Measurements from ENCODE around the gene OR52E4. TPM values are rescaled to one million over a fixed set of nuclear protein-coding genes. Genes with fewer than 3 reads are reported as not detected.

OR52E4 gene
- total and polyA plus RNA-seq, 2 experiments from 2014 or later = not detected

GRCh38 chr11:5932671-5933070 lies 52.2 kb downstream of the OR52E4 start (continued):
- TF ChIP-seq REST (IDR thresholded peaks at IDR 0.05; ENCODE audit: unreplicated experiment) (no peak), POLR2AphosphoS5 (IDR thresholded peaks at IDR 0.05; ENCODE audit: low read depth) (no peak), NANOG (IDR thresholded peaks at IDR 0.05; ENCODE audit: borderline replicate concordance) (no peak), ZNF331 (CRISPR knock-in tag; IDR thresholded peaks at IDR 0.05; ENCODE audit: low read depth) (no peak), CREB1 (CRISPR knock-in tag; IDR thresholded peaks at IDR 0.05; ENCODE audit: low read depth) (no peak), CTCF (conservative IDR thresholded peaks at IDR 0.05; ENCODE audit: low read depth in 2 of 2) (no peak), ZNF114 (CRISPR knock-in tag; IDR thresholded peaks at IDR 0.05) (no peak), JUNB (IDR thresholded peaks at IDR 0.05; ENCODE audit: unreplicated experiment) (no peak), ETS1 (IDR thresholded peaks at IDR 0.05) (no peak), EZH2 (IDR thresholded peaks at IDR 0.05; ENCODE audit: low read depth, unreplicated experiment) (no peak)

- H3K4me2 ChIP-seq = no peak overlapping the region
- no peak for ATAC-seq
- H3K4me1 ChIP-seq (ENCODE audit: insufficient read depth) = no peaks in the 10 kb centered on the region
- Mint-ChIP-seq H3K4me3 (no peak overlapping the region), H3K4me1 (no peaks in the 10 kb centered on the region; the same call in 2 of the 3 replicates), H3K27ac (no peak overlapping the region), H3K27me3 (ENCODE audit: insufficient read depth, low read depth, poor library complexity) (peaks cover 16% of the 10 kb centered on the region), H3K9me3 (peaks cover 78% of the 10 kb centered on the region), H3K36me3 (ENCODE audit: low read depth) (peaks cover 34% of the 10 kb centered on the region)
- H4K20me1 ChIP-seq (replicated peaks; ENCODE audit: insufficient read depth) = no peaks in the 10 kb centered on the region
- no peak overlapping the region for H3K4me3 ChIP-seq
- H3K27me3 ChIP-seq (ENCODE audit: insufficient read depth) = no peaks in the 10 kb centered on the region
- peaks cover 5% of the 10 kb centered on the region; the same call in 1 of the 2 replicates for H3K9me2 ChIP-seq (ENCODE audit: insufficient read depth)
- no peak overlapping the region for H3K27ac ChIP-seq (ENCODE audit: low read depth)
- H3F3A ChIP-seq (replicated peaks; ENCODE audit: low read depth) = no peaks in the 10 kb centered on the region
- DNase-seq (ENCODE audit: low spot score) = no peak
- H3K79me2 ChIP-seq (replicated peaks; ENCODE audit: insufficient read depth) = no peaks in the 10 kb centered on the region
- no peak overlapping the region for H2AFZ ChIP-seq
- H3K36me3 ChIP-seq (ENCODE audit: insufficient read depth) = no peaks in the 10 kb centered on the region
- TF ChIP-seq CREB1 (CRISPR knock-in tag; IDR thresholded peaks at IDR 0.05; ENCODE audit: low read depth) = no peak
- no peak for TF ChIP-seq REST (IDR thresholded peaks at IDR 0.05; ENCODE audit: unreplicated experiment)
- TF ChIP-seq EZH2phosphoT487 (IDR thresholded peaks at IDR 0.05; ENCODE audit: unreplicated experiment) = no peak
- TF ChIP-seq STAT1 (IDR thresholded peaks at IDR 0.05; ENCODE audit: unreplicated experiment) = no peak
- no peak for TF ChIP-seq ETS1 (IDR thresholded peaks at IDR 0.05)
Observed at GRCh38 chr11:5933116-5933515, 52.7 kb downstream of the OR52E4 start.
